Activated B cell treated with CpG ODN at 0.5 μM for 24 hours (primary cell): Measurements from ENCODE around the gene DMRT1. TPM values are rescaled to one million over a fixed set of nuclear protein-coding genes. Genes with fewer than 3 reads are reported as not detected.

Experiments used
- ATAC-seq: fragments of 200-7000 bp; cut with Tn5 transposase; one replicate; pipeline ENCODE4 v1.10.0; 2021; ENCODE audit warnings: low read depth, mild to moderate bottlenecking, moderate library complexity
- CTCF ChIA-PET: fragments of 350-600 bp; sonication (Branson Sonifier 250); formaldehyde crosslinking; loops from one replicate; lab custom pipeline; 2021; ENCODE audit warnings: antibody characterized with exemption; lab: Charles Lee
- POLR2A ChIA-PET: fragments of 350-600 bp; sonication (Branson Sonifier 250); formaldehyde crosslinking; loops from one replicate; lab custom pipeline; 2021; ENCODE audit warnings: antibody characterized with exemption; lab: Charles Lee
- DNase-seq: peaks from one replicate; pipeline ENCODE4 v3.0.0; 2022
- H3K27ac Mint-ChIP-seq: one replicate; pipeline ENCODE4 v1.8.0; 2020; ENCODE audit warnings: mixed read lengths
- H3K27me3 Mint-ChIP-seq: one replicate; pipeline ENCODE4 v1.8.0; 2021; ENCODE audit warnings: mixed read lengths
- H3K36me3 Mint-ChIP-seq: one replicate; pipeline ENCODE4 v1.8.0; 2021; ENCODE audit warnings: low read depth, mixed read lengths
- H3K4me1 Mint-ChIP-seq: one replicate; pipeline ENCODE4 v1.8.0; 2021; ENCODE audit warnings: mixed read lengths
- H3K4me3 Mint-ChIP-seq: one replicate; pipeline ENCODE4 v1.8.0; 2020; ENCODE audit warnings: mild to moderate bottlenecking, mixed read lengths
- H3K9me3 Mint-ChIP-seq: one replicate; pipeline ENCODE4 v1.8.0; 2020; ENCODE audit warnings: mixed read lengths
- intact Hi-C: fragments of 100-400 bp; cut with micrococcal nuclease; formaldehyde crosslinking; loops from one replicate; pipeline ENCODE4 v1.15.1; 2024
- total RNA-seq: library from RNA; stranded (reverse); gene quantifications from 2 replicates; pipeline ENCODE4 v1.2.3, GENCODE V29; 2022
- TF ChIP-seq, protein P1 (sequence below): fragments of 200-600 bp; IDR thresholded peaks from one replicate; pipeline ENCODE4 v1.8.0; 2022; ENCODE audit warnings: antibody characterized with exemption, mild to moderate bottlenecking

The DMRT1 gene
- total RNA-seq, 1 donor from 2014 or later, result not detected

DNA sequence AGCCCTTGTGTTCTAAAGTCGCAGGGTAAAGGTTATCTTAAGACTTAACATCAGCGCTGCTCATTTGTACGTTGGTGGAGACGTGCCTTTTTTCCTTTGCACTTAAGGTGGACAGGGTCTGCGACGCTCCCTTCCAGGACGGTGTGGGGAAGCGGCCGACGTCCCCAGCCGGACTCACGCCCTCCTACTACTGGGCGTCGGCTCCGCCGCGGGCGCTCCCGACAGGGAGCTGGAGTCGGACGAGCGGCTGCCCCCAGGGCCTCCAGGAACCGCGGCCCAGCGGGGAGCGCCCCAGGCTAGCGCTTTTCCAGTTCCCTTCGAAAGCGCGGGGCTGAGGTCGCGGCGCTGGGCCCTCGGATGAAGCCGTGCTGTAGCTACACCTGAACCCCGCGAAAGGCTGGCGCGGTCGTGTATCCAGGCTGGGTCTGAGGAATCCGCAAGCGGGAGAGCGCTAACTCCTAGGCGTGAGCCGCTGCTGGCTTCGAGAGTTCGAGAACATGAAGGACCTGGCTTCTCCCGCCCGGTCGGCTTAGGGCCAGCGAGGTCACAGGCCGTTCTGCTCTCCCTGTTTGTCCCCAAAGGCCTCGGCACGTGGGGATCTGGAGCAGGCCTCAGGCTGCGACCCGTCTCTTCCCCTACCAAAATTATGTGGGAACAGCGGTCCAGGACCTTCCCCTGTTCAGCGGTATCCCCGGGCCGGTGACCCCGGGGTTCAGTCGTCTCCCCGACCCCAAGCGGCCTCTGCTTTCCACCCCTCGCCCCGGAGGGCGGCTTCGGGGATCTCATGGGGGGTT lies 131.2 kb downstream of the DMRT1 start:
- DNase-seq (no peak), ATAC-seq (no peak)
- Mint-ChIP-seq H3K4me3 (no peak overlapping the region), H3K27ac (no peak overlapping the region), H3K4me1 (peaks cover 10% of the 10 kb centered on the region), H3K27me3 (peaks cover 51% of the 10 kb centered on the region), H3K9me3 (peaks cover 3% of the 10 kb centered on the region), H3K36me3 (no peaks in the 10 kb centered on the region)
- TF ChIP-seq, protein P1, sequence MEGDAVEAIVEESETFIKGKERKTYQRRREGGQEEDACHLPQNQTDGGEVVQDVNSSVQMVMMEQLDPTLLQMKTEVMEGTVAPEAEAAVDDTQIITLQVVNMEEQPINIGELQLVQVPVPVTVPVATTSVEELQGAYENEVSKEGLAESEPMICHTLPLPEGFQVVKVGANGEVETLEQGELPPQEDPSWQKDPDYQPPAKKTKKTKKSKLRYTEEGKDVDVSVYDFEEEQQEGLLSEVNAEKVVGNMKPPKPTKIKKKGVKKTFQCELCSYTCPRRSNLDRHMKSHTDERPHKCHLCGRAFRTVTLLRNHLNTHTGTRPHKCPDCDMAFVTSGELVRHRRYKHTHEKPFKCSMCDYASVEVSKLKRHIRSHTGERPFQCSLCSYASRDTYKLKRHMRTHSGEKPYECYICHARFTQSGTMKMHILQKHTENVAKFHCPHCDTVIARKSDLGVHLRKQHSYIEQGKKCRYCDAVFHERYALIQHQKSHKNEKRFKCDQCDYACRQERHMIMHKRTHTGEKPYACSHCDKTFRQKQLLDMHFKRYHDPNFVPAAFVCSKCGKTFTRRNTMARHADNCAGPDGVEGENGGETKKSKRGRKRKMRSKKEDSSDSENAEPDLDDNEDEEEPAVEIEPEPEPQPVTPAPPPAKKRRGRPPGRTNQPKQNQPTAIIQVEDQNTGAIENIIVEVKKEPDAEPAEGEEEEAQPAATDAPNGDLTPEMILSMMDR, result no peak
- ChIA-PET CTCF (no interaction called here), POLR2A (no interaction called here)
- intact Hi-C loops, result loop anchor here (2.0 kb wide), 1 partner anchor 76 kb away; no protein-coding TSS in a partner anchor

- Mint-ChIP-seq H3K27me3 (peaks cover 54% of the 10 kb centered on the region), H3K27ac (no peak overlapping the region), H3K4me1 (peaks cover 8% of the 10 kb centered on the region), H3K36me3 (no peaks in the 10 kb centered on the region), H3K4me3 (no peak overlapping the region), H3K9me3 (peaks cover 3% of the 10 kb centered on the region)
- ATAC-seq (no peak), DNase-seq (no peak)
- TF ChIP-seq, protein P1, result no peak
- ChIA-PET CTCF (no interaction called here), POLR2A (no interaction called here)
- intact Hi-C loops, result loop anchor here (2.0 kb wide), 1 partner anchor 75 kb away; no protein-coding TSS in a partner anchor
Observed at GRCh38 chr9:973295-973834, 131.9 kb downstream of the DMRT1 start.

- ATAC-seq (no peak), DNase-seq (no peak)
- H3K4me1 Mint-ChIP-seq, result peaks cover 5% of the 10 kb centered on the region
- peaks cover 53% of the 10 kb centered on the region for H3K27me3 Mint-ChIP-seq
- POLR2A ChIA-PET, result no interaction called here
- no peaks in the 10 kb centered on the region for H3K36me3 Mint-ChIP-seq
- CTCF ChIA-PET, result no interaction called here
- intact Hi-C loops, result no loop called here
- H3K9me3 Mint-ChIP-seq, result no peaks in the 10 kb centered on the region
- H3K27ac Mint-ChIP-seq, result no peak overlapping the region
- TF ChIP-seq, protein P1, result no peak
- H3K4me3 Mint-ChIP-seq, result no peak overlapping the region
Observed at GRCh38 chr9:974031-974995, 132.8 kb downstream of the DMRT1 start.

- Mint-ChIP-seq H3K4me3 (no peak overlapping the region), H3K27me3 (peaks cover 55% of the 10 kb centered on the region), H3K27ac (no peak overlapping the region), H3K36me3 (no peaks in the 10 kb centered on the region), H3K4me1 (peaks cover 5% of the 10 kb centered on the region), H3K9me3 (no peaks in the 10 kb centered on the region)
- ATAC-seq, result no peak
- POLR2A ChIA-PET, result no interaction called here
- DNase-seq, result no peak
- TF ChIP-seq, protein P1, result no peak
- CTCF ChIA-PET, result no interaction called here
- intact Hi-C loops, result no loop called here
Observed at GRCh38 chr9:974996-975739, 133.7 kb downstream of the DMRT1 start.
